LNCAP (cell line): Measurements from ENCODE around the gene MIPOL1.

ENCODE experiments used
- CTCF ChIP-seq: fragments of 450-650 bp; IDR thresholded peaks from 2 replicates; pipeline ENCODE4 v1.5.1; 2017; ENCODE audit warnings: mild to moderate bottlenecking

The MIPOL1 gene

GRCh38 chr14:37343307-37344094, 145.8 kb downstream of the MIPOL1 start:
- no peak for TF ChIP-seq CTCF

- no peak for TF ChIP-seq CTCF
Observed at GRCh38 chr14:37363661-37364060, 165.9 kb downstream of the MIPOL1 start.

GRCh38 chr14:37369425-37369824, 171.7 kb downstream of the MIPOL1 start:
- no peak for TF ChIP-seq CTCF

GRCh38 chr14:37375566-37375965, 177.8 kb downstream of the MIPOL1 start:
- no peak for TF ChIP-seq CTCF

GRCh38 chr14:37376944-37377609, 179.3 kb downstream of the MIPOL1 start:
- TF ChIP-seq CTCF, result no peak

GRCh38 chr14:37384870-37385596, 187.3 kb downstream of the MIPOL1 start:
- no peak for TF ChIP-seq CTCF

- no peak for TF ChIP-seq CTCF
Observed at GRCh38 chr14:37397941-37398215, 200.1 kb downstream of the MIPOL1 start.
